Measurements from ENCODE around the gene CIBAR2. TPM values are rescaled to one million over a fixed set of nuclear protein-coding genes. Genes with fewer than 3 reads are reported as not detected.
"Not testable (repeated sequence)": the region's sequence is repeated elsewhere in the genome, so short reads cannot be mapped to it uniquely, and the experiment has no call there.

The CIBAR2 gene
- total RNA-seq, 2 experiments from 2014 or later, result not detected

GRCh38 chr16:85129876-85130704, 17.8 kb upstream of the CIBAR2 start:
- no peak overlapping the region for H3K27ac Mint-ChIP-seq
- H3K4me3 Mint-ChIP-seq, result no peak overlapping the region
- no peaks in the 10 kb centered on the region for H3K4me1 Mint-ChIP-seq
- no peaks in the 10 kb centered on the region for H3K9me3 Mint-ChIP-seq
- ChIA-PET POLR2A (no interaction called here), CTCF (interaction anchor here (1.1 to 1.4 kb wide), 2 partner anchors 10 to 15 kb away, joined by 3 to 6 read pairs; no protein-coding TSS in a partner anchor)
- no peaks in the 10 kb centered on the region for H3K27me3 Mint-ChIP-seq
- no peak for DNase-seq
- no peaks in the 10 kb centered on the region for H3K36me3 Mint-ChIP-seq (ENCODE audit: low read depth)

GRCh38 chr16:85128079-85128837, 16.0 kb upstream of the CIBAR2 start:
- CTCF ChIA-PET, result no interaction called here
- POLR2A ChIA-PET, result no interaction called here
- no peak overlapping the region for H3K27ac Mint-ChIP-seq

DNA sequence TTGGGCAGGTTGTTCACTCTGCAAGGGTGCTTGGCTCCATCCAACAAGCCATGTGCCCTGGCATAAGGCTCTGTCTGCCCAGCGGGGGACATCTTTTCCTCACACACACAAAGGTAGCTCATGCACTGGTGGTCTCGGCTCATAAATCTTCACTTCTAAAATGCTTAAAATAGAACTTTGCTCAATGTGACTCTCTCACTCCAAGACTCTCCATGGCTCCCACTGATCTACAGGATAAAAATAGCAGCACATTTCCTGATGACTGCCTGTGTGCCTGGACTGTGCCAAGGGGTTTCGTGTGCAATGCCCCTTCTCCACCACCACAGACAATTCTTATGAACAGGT, 15.1 kb upstream of the CIBAR2 start:
- Mint-ChIP-seq H3K27ac (no peak overlapping the region), H3K4me1 (no peaks in the 10 kb centered on the region), H3K36me3 (ENCODE audit: low read depth) (no peaks in the 10 kb centered on the region), H3K27me3 (no peaks in the 10 kb centered on the region), H3K4me3 (no peak overlapping the region), H3K9me3 (no peaks in the 10 kb centered on the region)
- DNase-seq, result no peak
- ChIA-PET POLR2A (no interaction called here), CTCF (no interaction called here)

More at GRCh38 chr16:85128079-85128837, 16.0 kb upstream of the CIBAR2 start:
- no peak for DNase-seq
- no peaks in the 10 kb centered on the region for H3K9me3 Mint-ChIP-seq
- no peak overlapping the region for H3K4me3 Mint-ChIP-seq
- no peaks in the 10 kb centered on the region for H3K27me3 Mint-ChIP-seq
- H3K4me1 Mint-ChIP-seq, result no peaks in the 10 kb centered on the region
- no peaks in the 10 kb centered on the region for H3K36me3 Mint-ChIP-seq (ENCODE audit: low read depth)

DNA sequence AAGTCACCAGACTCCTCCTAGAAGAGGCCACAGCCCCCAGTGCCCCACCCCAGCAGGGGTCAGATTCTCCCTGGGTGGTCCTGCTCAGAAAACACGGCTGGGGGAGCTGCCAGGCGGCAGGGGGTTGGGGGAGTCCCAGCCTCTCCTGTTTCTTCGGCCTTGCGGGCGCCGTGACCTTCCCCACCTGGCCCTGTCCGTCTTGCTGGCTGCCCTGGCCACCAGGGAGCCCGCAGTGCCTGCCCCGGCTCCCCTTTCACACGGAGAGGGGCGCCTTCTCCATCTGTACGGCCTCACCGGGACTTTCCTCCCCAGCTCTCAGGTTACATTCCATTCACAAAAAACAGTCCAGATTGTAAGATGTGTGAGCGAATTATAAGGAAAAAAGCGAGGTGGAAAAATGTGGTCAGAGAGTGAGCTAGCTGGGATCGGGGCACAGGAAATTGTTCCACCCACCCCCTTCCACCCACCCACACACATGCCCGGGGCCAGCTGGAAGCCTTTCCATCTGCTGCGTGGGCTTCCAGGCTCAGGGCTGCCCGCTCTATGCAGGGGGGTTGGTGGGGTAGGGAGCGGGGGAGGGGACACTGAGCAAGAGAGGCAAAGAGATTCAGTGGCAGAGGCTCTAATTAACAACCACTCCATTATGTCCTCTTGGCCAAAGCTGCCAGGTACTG, 14.6 kb upstream of the CIBAR2 start:
- no peaks in the 10 kb centered on the region for H3K9me3 Mint-ChIP-seq
- DNase-seq, result no peak
- CTCF ChIA-PET, result interaction anchor here (0.6 kb wide), 1 partner anchor 550 kb away, joined by 3 read pairs; no protein-coding TSS in a partner anchor
- no peaks in the 10 kb centered on the region for H3K4me1 Mint-ChIP-seq
- no peaks in the 10 kb centered on the region for H3K27me3 Mint-ChIP-seq
- no peak overlapping the region for H3K27ac Mint-ChIP-seq
- POLR2A ChIA-PET, result no interaction called here
- H3K4me3 Mint-ChIP-seq, result no peak overlapping the region
- no peaks in the 10 kb centered on the region for H3K36me3 Mint-ChIP-seq (ENCODE audit: low read depth)

DNA sequence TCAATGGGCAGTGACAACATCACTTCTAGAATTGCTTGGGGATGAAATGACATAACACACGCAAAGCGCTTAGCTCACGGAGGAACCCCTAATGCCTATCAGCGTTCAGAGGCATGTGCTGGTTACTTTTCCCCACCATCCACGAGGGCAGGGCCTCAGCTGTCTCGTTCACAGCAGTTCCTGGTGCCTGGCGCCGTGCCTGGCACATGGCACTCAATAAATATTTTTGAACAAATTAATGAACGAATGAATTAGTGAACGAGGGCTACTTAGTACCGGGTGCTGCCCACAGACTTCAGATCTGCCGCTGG, 14.1 kb upstream of the CIBAR2 start:
- no peaks in the 10 kb centered on the region for H3K36me3 Mint-ChIP-seq (ENCODE audit: low read depth)
- no peaks in the 10 kb centered on the region for H3K4me1 Mint-ChIP-seq
- CTCF ChIA-PET, result interaction anchor here (0.9 to 1.2 kb wide), 2 partner anchors 9 to 40 kb away, joined by 3 read pairs; no protein-coding TSS in a partner anchor
- H3K27me3 Mint-ChIP-seq, result no peaks in the 10 kb centered on the region
- no peak for DNase-seq
- POLR2A ChIA-PET, result no interaction called here
- H3K27ac Mint-ChIP-seq, result no peak overlapping the region
- no peaks in the 10 kb centered on the region for H3K9me3 Mint-ChIP-seq
- no peak overlapping the region for H3K4me3 Mint-ChIP-seq

GRCh38 chr16:85125570-85126393, 13.5 kb upstream of the CIBAR2 start:
- no peak overlapping the region for H3K4me3 Mint-ChIP-seq
- no peaks in the 10 kb centered on the region for H3K4me1 Mint-ChIP-seq
- no peak overlapping the region for H3K27ac Mint-ChIP-seq
- ChIA-PET POLR2A (no interaction called here), CTCF (interaction anchor here (0.9 to 3.2 kb wide), 3 partner anchors 10 to 39 kb away, joined by 3 to 10 read pairs (median 3); no protein-coding TSS in a partner anchor)
- DNase-seq, result no peak
- no peaks in the 10 kb centered on the region for H3K9me3 Mint-ChIP-seq
- H3K27me3 Mint-ChIP-seq, result no peaks in the 10 kb centered on the region
- no peaks in the 10 kb centered on the region for H3K36me3 Mint-ChIP-seq (ENCODE audit: low read depth)

DNA sequence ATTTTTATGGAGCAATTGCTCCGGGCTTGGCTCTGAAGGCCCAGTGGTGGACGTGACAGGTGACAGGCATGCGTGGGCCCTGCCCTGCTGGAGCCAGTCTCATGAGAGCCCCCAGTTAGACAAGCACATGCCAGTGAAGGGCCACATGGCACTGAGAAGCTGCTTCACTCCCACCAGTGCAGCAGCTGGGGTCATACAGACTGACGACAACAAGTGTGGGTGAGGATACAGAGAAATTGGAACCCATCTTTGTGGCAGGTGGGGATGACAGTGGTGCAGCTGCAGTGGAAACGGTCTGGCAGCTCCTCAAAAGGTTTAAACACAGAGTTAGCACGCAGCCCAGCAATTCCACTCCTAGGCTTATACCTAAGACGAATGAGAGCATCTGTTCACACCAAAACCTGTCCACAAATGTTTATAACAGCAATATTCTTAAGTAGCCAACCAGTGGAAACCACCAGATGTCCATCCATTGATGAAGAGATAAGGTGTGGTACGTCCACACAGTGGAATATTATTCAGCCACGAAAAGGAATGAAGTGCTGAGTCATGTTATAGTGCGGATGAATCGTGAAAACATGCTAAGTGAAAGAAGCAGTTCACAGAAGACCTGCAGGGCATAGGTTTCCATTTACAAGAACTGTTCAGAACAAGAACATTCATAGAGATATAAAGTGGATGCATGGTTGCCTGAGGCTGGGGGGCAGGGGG, 12.5 kb upstream of the CIBAR2 start:
- POLR2A ChIA-PET, result no interaction called here
- no peaks in the 10 kb centered on the region for H3K4me1 Mint-ChIP-seq
- H3K4me3 Mint-ChIP-seq, result no peak overlapping the region
- DNase-seq, result no peak
- CTCF ChIA-PET, result interaction anchor here (1.2 to 3.2 kb wide), 2 partner anchors 10 to 38 kb away, joined by 3 to 10 read pairs; no protein-coding TSS in a partner anchor
- no peaks in the 10 kb centered on the region for H3K9me3 Mint-ChIP-seq
- H3K27me3 Mint-ChIP-seq, result no peaks in the 10 kb centered on the region
- no peak overlapping the region for H3K27ac Mint-ChIP-seq
- H3K36me3 Mint-ChIP-seq (ENCODE audit: low read depth), result no peaks in the 10 kb centered on the region

- Mint-ChIP-seq H3K27ac (no peak overlapping the region), H3K9me3 (no peaks in the 10 kb centered on the region), H3K4me3 (no peak overlapping the region), H3K36me3 (ENCODE audit: low read depth) (no peaks in the 10 kb centered on the region), H3K4me1 (no peaks in the 10 kb centered on the region), H3K27me3 (no peaks in the 10 kb centered on the region)
- no peak for DNase-seq
- ChIA-PET POLR2A (no interaction called here), CTCF (interaction anchor here (1.2 to 3.2 kb wide), 2 partner anchors 10 to 12 kb away, joined by 3 to 10 read pairs; no protein-coding TSS in a partner anchor)
Measured at GRCh38 chr16:85123891-85124635, 11.8 kb upstream of the CIBAR2 start.

GRCh38 chr16:85123441-85123840, 11.2 kb upstream of the CIBAR2 start:
- DNase-seq; H3K4me3 Mint-ChIP-seq; H3K9me3 Mint-ChIP-seq; H3K27ac Mint-ChIP-seq; H3K36me3 Mint-ChIP-seq (ENCODE audit: low read depth); H3K4me1 Mint-ChIP-seq; H3K27me3 Mint-ChIP-seq; POLR2A ChIA-PET: not testable (repeated sequence)
- CTCF ChIA-PET, result interaction anchor here (0.7 to 3.2 kb wide), 4 partner anchors 9 to 173 kb away, joined by 3 to 10 read pairs (median 4); no protein-coding TSS in a partner anchor

DNA sequence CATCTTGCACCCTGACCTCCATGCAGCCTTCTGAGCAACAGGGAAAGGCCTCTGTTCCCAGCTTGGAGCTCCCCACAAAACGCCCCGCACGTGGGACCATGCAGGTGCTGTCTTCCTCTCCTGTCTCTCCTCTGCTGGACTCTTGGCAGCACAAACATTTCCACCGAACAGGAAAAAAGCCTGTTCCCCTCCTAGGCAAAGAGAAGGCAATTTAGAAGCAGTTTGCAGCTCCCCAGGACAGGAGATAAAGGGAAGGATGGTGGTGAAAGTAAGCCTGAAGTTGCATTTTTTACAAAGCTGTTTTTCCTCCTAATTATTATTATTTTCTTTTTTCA, 7.7 kb upstream of the CIBAR2 start:
- Mint-ChIP-seq H3K4me1 (peaks cover 5% of the 10 kb centered on the region), H3K9me3 (no peaks in the 10 kb centered on the region), H3K27me3 (no peaks in the 10 kb centered on the region), H3K4me3 (no peak overlapping the region), H3K27ac (no peak overlapping the region), H3K36me3 (ENCODE audit: low read depth) (no peaks in the 10 kb centered on the region)
- no peak for DNase-seq
- ChIA-PET POLR2A (no interaction called here), CTCF (no interaction called here)

DNA sequence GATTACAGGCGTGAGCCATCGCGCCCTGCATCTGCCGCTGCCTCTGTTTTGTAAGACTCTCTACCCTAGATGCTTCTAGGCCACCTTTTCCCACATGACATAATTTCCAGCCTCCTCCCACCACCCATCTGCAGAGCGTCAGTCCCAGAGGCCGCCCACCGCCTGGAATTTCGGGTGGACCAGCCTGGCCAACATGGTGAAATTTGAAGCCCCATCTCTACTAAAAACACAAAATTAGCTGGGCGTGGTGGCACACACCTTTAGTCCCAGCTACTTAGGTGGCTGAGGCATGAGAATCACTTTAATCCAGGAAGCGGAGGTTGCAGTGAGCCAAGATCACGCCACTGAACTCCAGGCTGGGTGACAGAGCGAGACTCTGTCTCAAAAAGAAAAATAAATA, 5.1 kb upstream of the CIBAR2 start:
- peaks cover 8% of the 10 kb centered on the region for H3K4me1 Mint-ChIP-seq
- no peak for DNase-seq
- no peaks in the 10 kb centered on the region for H3K9me3 Mint-ChIP-seq
- H3K27ac Mint-ChIP-seq, result no peak overlapping the region
- H3K27me3 Mint-ChIP-seq, result no peaks in the 10 kb centered on the region
- ChIA-PET CTCF (no interaction called here), POLR2A (no interaction called here)
- H3K36me3 Mint-ChIP-seq (ENCODE audit: low read depth), result no peaks in the 10 kb centered on the region
- H3K4me3 Mint-ChIP-seq, result no peak overlapping the region
